Measurements from ENCODE around the gene CACNA2D3. TPM values are rescaled to one million over a fixed set of nuclear protein-coding genes. Genes with fewer than 3 reads are reported as not detected.
"Not testable (repeated sequence)": the region's sequence is repeated elsewhere in the genome, so short reads cannot be mapped to it uniquely, and the experiment has no call there.

CACNA2D3 gene
- total and polyA plus RNA-seq, 7 experiments from 2014 or later = 0.27 to 4.1 TPM; not detected in 5

DNA sequence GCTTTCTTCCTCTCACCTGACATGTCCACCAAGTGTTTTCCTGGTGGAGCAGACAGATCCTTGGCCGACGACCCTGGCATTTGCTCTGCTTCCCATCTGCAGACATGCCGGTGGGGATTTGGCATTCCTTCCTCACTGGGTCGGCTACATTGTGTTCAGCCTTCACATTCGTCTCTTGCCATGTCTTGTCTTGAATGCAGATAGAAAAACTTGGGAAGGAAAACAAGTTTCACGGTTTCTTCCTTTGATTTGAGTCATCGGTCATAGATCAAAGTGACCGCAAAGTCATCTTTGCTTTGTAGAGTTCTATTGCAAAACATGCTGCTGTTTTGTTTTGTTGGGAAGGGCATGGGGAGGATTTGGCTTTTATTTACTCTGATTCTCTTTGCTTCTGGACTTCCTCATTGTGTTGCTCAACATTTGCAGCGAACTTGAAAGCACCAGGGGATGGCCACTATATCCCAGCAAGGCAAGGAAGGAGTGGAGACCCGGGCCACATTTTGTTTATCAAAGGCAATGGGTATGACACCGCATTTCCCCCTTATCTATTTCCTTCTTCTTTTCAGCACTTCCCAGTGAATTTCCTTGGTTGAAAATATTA lies 321.3 kb downstream of the CACNA2D3 start:
- H3K9me3 Mint-ChIP-seq = peaks cover 0 to 5% (median 0%) of the 10 kb centered on the region in 11 donors
- ATAC-seq (no peak), DNase-seq (no peak)
- H3K27ac ChIP-seq (ENCODE audit: low read depth, low read length) = no peak overlapping the region
- no peak overlapping the region for H3K4me3 Mint-ChIP-seq
- H3K4me1 ChIP-seq (ENCODE audit: control insufficient read depth in 2 of 2, insufficient read depth in 2 of 2, low read length in 2 of 2) = no peaks in the 10 kb centered on the region
- no peaks in the 10 kb centered on the region for H3K9me3 ChIP-seq (ENCODE audit: control insufficient read depth in 2 of 3, low read length in 3 of 3)
- H3K4me1 Mint-ChIP-seq = no peaks in the 10 kb centered on the region
- no peak overlapping the region for H3K4me3 ChIP-seq (ENCODE audit: low read length)
- CTCF ChIA-PET = no interaction called here
- H3K36me3 Mint-ChIP-seq = no peaks in the 10 kb centered on the region
- no peak overlapping the region for H3K27ac Mint-ChIP-seq
- H3K27me3 ChIP-seq (ENCODE audit: control insufficient read depth in 2 of 2, insufficient read depth in 2 of 2, low read length in 2 of 2) = no peaks in the 10 kb centered on the region
- intact Hi-C loops (cut with micrococcal nuclease) = no loop called here
- no peaks in the 10 kb centered on the region for H3K36me3 ChIP-seq (ENCODE audit: control insufficient read depth in 2 of 3, insufficient read depth in 3 of 3, low read length in 3 of 3)
- POLR2A ChIA-PET = no interaction called here
- H3K27me3 Mint-ChIP-seq = peaks cover 0 to 8% (median 0%) of the 10 kb centered on the region in 5 donors

DNA sequence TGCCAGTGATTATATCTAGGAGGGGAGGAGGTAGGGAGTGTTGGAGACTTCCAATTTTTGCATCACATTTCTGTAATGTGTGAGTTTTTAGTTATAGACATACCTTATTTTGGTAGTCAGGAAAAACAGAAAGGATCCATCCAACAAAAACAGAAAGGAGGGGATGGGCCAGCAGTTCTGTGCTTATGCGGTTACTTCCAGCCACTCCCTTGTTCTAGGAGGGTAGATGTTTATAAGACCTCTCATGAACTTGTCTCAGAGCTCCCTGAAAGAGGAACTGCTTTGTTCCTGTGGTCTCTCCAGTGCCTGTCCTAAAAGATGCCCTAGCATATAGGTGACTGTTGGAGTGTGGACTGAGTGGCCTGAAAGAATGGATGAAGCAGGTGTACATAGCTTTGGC lies 323.3 kb downstream of the CACNA2D3 start:
- no peaks in the 10 kb centered on the region for H3K4me1 Mint-ChIP-seq
- H3K4me1 ChIP-seq (ENCODE audit: control insufficient read depth in 2 of 2, insufficient read depth in 2 of 2, low read length in 2 of 2) = no peaks in the 10 kb centered on the region
- H3K36me3 ChIP-seq (ENCODE audit: control insufficient read depth in 2 of 3, insufficient read depth in 3 of 3, low read length in 3 of 3) = no peaks in the 10 kb centered on the region
- H3K9me3 Mint-ChIP-seq = peaks cover 0 to 9% (median 0%) of the 10 kb centered on the region in 11 donors
- no peaks in the 10 kb centered on the region for H3K9me3 ChIP-seq (ENCODE audit: control insufficient read depth in 2 of 3, low read length in 3 of 3)
- H3K27ac ChIP-seq (ENCODE audit: low read depth, low read length) = no peak overlapping the region
- CTCF ChIA-PET = no interaction called here
- H3K27me3 Mint-ChIP-seq = peaks cover 0 to 8% (median 0%) of the 10 kb centered on the region in 5 donors
- no peaks in the 10 kb centered on the region for H3K27me3 ChIP-seq (ENCODE audit: control insufficient read depth in 2 of 2, insufficient read depth in 2 of 2, low read length in 2 of 2)
- no peak overlapping the region for H3K4me3 Mint-ChIP-seq
- no peaks in the 10 kb centered on the region for H3K36me3 Mint-ChIP-seq
- DNase-seq (no peak), ATAC-seq (no peak)
- POLR2A ChIA-PET = no interaction called here
- no peak overlapping the region for H3K27ac Mint-ChIP-seq
- intact Hi-C loops (cut with micrococcal nuclease) = no loop called here
- no peak overlapping the region for H3K4me3 ChIP-seq (ENCODE audit: low read length)

DNA sequence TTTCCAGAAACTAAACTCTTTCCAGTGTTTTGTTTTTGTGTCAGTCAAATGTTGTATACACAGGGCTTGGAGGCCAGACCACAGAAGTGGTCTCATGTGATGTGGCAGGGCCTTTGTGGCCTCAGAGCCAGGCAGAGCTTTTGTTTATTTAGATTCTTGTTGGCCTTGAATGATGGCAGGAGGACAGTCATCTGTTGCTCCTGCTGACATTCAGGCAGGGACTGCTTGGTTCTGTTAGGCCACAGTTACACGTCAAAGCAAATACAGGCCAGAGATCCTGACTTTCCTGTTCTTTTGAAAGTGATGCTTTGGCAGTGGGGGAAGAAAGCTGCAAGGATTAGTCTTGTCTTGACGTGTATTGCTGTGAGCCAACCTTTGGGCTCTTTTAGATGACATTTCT lies 325.1 kb downstream of the CACNA2D3 start:
- no peaks in the 10 kb centered on the region for H3K27me3 ChIP-seq (ENCODE audit: control insufficient read depth in 2 of 2, insufficient read depth in 2 of 2, low read length in 2 of 2)
- no peaks in the 10 kb centered on the region for H3K9me3 ChIP-seq (ENCODE audit: control insufficient read depth in 2 of 3, low read length in 3 of 3)
- no peaks in the 10 kb centered on the region for H3K36me3 ChIP-seq (ENCODE audit: control insufficient read depth in 2 of 3, insufficient read depth in 3 of 3, low read length in 3 of 3)
- H3K4me3 Mint-ChIP-seq = no peak overlapping the region
- ChIA-PET CTCF (no interaction called here), POLR2A (no interaction called here)
- ATAC-seq = no peak
- H3K27ac Mint-ChIP-seq = no peak overlapping the region
- H3K27ac ChIP-seq (ENCODE audit: low read depth, low read length) = no peak overlapping the region
- intact Hi-C loops (cut with micrococcal nuclease) = no loop called here
- peaks cover 0 to 15% (median 3%) of the 10 kb centered on the region in 11 donors for H3K9me3 Mint-ChIP-seq
- H3K4me1 ChIP-seq (ENCODE audit: control insufficient read depth in 2 of 2, insufficient read depth in 2 of 2, low read length in 2 of 2) = no peaks in the 10 kb centered on the region
- H3K4me3 ChIP-seq (ENCODE audit: low read length) = no peak overlapping the region
- peaks cover 0 to 8% (median 0%) of the 10 kb centered on the region in 5 donors for H3K27me3 Mint-ChIP-seq
- H3K36me3 Mint-ChIP-seq = no peaks in the 10 kb centered on the region
- DNase-seq = no peak
- H3K4me1 Mint-ChIP-seq = no peaks in the 10 kb centered on the region

DNA sequence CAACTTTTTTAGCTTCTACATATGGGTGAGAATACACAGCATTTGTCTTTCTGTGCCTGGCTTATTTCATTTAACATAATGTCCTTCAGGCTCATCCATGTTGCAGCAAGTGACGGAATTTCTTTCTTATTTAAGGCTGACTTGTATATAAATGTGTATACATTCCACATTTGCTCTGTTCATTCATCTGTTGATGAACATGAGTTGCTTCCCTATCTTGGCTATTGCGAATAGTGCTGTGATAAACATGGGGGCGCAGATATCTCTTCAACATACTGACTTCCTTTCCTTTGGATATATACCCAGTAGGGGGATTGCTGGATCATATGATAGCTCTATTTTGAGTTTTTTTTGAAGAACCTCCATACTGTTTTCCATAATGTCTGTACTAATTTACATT lies 332.5 kb downstream of the CACNA2D3 start:
- H3K36me3 ChIP-seq (ENCODE audit: control insufficient read depth in 2 of 3, insufficient read depth in 3 of 3, low read length in 3 of 3) = no peaks in the 10 kb centered on the region
- H3K36me3 Mint-ChIP-seq = peaks cover 0 to 9% (median 0%) of the 10 kb centered on the region in 5 donors
- no peak for DNase-seq
- H3K27me3 ChIP-seq (ENCODE audit: control insufficient read depth in 2 of 2, insufficient read depth in 2 of 2, low read length in 2 of 2) = no peaks in the 10 kb centered on the region
- H3K4me3 ChIP-seq (ENCODE audit: low read length) = no peak overlapping the region
- ChIA-PET POLR2A (no interaction called here), CTCF (no interaction called here)
- H3K9me3 Mint-ChIP-seq = peaks cover 3 to 46% (median 10%) of the 10 kb centered on the region in 11 donors
- H3K9me3 ChIP-seq (ENCODE audit: control insufficient read depth in 2 of 3, low read length in 3 of 3) = peaks cover 0 to 5% (median 0%) of the 10 kb centered on the region in 3 experiments
- no peaks in the 10 kb centered on the region for H3K4me1 ChIP-seq (ENCODE audit: control insufficient read depth in 2 of 2, insufficient read depth in 2 of 2, low read length in 2 of 2)
- ATAC-seq = no peak
- H3K4me1 Mint-ChIP-seq = no peaks in the 10 kb centered on the region
- no peak overlapping the region for H3K27ac ChIP-seq (ENCODE audit: low read depth, low read length)
- no peaks in the 10 kb centered on the region for H3K27me3 Mint-ChIP-seq
- no peak overlapping the region for H3K4me3 Mint-ChIP-seq
- no peak overlapping the region for H3K27ac Mint-ChIP-seq
- intact Hi-C loops (cut with micrococcal nuclease) = no loop called here

DNA sequence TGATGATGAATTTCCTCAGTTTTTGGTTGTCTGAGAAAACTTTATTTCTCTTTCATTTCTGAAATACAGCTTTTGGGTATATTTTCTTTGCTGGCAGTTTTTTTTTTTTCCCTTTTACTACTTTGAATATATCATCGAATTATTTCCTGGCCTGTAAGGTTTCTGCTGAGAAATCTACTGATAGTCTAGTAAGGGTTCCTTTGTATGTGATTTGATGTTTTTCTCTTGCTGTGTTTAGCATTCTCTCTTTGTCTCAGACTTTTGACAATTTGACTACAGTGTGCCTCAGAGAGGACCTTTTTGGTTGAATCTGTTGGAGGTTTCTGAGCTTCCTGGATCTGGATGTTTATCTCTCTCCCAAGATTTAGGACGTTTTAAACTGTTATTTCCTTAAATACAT lies 336.0 kb downstream of the CACNA2D3 start:
- Mint-ChIP-seq H3K4me3 (no peak overlapping the region), H3K36me3 (peaks cover 0 to 9% (median 0%) of the 10 kb centered on the region in 5 donors), H3K27me3 (no peaks in the 10 kb centered on the region), H3K4me1 (no peaks in the 10 kb centered on the region), H3K27ac (no peak overlapping the region), H3K9me3 (peaks cover 6 to 39% (median 12%) of the 10 kb centered on the region in 11 donors)
- Histone ChIP-seq H3K36me3 (ENCODE audit: control insufficient read depth in 2 of 3, insufficient read depth in 3 of 3, low read length in 3 of 3) (no peaks in the 10 kb centered on the region), H3K9me3 (ENCODE audit: control insufficient read depth in 2 of 3, low read length in 3 of 3) (peaks cover 0 to 5% (median 0%) of the 10 kb centered on the region in 3 experiments), H3K4me3 (ENCODE audit: low read length) (no peak overlapping the region), H3K27me3 (ENCODE audit: control insufficient read depth in 2 of 2, insufficient read depth in 2 of 2, low read length in 2 of 2) (no peaks in the 10 kb centered on the region), H3K27ac (ENCODE audit: low read depth, low read length) (no peak overlapping the region), H3K4me1 (ENCODE audit: control insufficient read depth in 2 of 2, insufficient read depth in 2 of 2, low read length in 2 of 2) (no peaks in the 10 kb centered on the region)
- intact Hi-C loops (cut with micrococcal nuclease) = no loop called here
- DNase-seq (no peak), ATAC-seq (no peak)
- ChIA-PET POLR2A (no interaction called here), CTCF (no interaction called here)

DNA sequence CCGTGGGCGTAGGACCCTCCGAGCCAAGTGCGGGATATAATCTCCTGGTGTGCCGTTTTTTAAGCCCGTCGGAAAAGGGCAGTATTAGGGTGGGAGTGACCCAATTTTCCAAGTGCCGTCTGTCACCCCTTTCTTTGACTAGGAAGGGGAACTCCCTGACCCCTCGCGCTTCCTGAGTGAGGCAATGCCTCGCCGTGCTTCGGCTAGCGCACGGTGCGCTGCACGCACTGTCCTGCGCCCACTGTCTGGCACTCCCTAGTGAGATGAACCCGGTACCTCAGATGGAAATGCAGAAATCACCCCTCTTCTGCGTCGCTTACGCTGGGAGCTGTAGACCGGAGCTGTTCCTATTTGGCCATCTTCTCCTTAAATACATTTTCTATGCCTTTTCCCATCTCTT lies 342.2 kb downstream of the CACNA2D3 start:
- CTCF ChIA-PET; intact Hi-C loops (cut with micrococcal nuclease); H3K4me3 ChIP-seq (ENCODE audit: low read length); H3K27ac ChIP-seq (ENCODE audit: low read depth, low read length); H3K36me3 Mint-ChIP-seq; H3K27me3 ChIP-seq (ENCODE audit: control insufficient read depth in 2 of 2, insufficient read depth in 2 of 2, low read length in 2 of 2); H3K4me1 ChIP-seq (ENCODE audit: control insufficient read depth in 2 of 2, insufficient read depth in 2 of 2, low read length in 2 of 2); H3K36me3 ChIP-seq (ENCODE audit: control insufficient read depth in 2 of 3, insufficient read depth in 3 of 3, low read length in 3 of 3); DNase-seq; H3K9me3 ChIP-seq (ENCODE audit: control insufficient read depth in 2 of 3, low read length in 3 of 3); POLR2A ChIA-PET; H3K4me1 Mint-ChIP-seq; H3K4me3 Mint-ChIP-seq; ATAC-seq; H3K27ac Mint-ChIP-seq: not testable (repeated sequence)
- H3K9me3 Mint-ChIP-seq = peaks cover 10 to 35% (median 21%) of the 10 kb centered on the region in 11 donors
- peaks cover 0 to 17% (median 0%) of the 10 kb centered on the region in 5 donors for H3K27me3 Mint-ChIP-seq

DNA sequence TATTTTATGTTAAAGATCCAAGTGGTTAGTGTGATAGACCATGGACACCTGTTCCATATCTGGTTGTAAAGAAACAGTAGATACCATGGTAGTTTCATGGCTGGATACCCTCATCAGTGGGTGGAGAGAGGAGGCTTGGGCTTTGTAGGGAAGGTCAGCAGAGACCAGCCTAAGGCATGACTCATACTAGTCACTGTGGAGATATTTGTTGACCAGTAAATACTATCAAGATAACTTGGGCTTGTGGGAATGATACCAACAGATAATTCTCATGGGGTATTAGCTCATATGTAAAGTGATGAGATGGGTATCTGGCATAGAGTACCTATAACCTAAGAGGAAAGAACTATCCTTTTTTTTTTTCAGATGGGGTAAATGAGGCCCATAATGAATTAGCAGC lies 354.5 kb downstream of the CACNA2D3 start:
- Histone ChIP-seq H3K4me1 (ENCODE audit: control insufficient read depth in 2 of 2, insufficient read depth in 2 of 2, low read length in 2 of 2) (no peaks in the 10 kb centered on the region), H3K36me3 (ENCODE audit: control insufficient read depth in 2 of 3, insufficient read depth in 3 of 3, low read length in 3 of 3) (no peaks in the 10 kb centered on the region), H3K27me3 (ENCODE audit: control insufficient read depth in 2 of 2, insufficient read depth in 2 of 2, low read length in 2 of 2) (no peaks in the 10 kb centered on the region), H3K27ac (ENCODE audit: low read depth, low read length) (no peak overlapping the region), H3K4me3 (ENCODE audit: low read length) (no peak overlapping the region), H3K9me3 (ENCODE audit: control insufficient read depth in 2 of 3, low read length in 3 of 3) (no peaks in the 10 kb centered on the region)
- no peaks in the 10 kb centered on the region for H3K27me3 Mint-ChIP-seq
- ChIA-PET POLR2A (interaction anchor here (0.6 kb wide), 1 partner anchor 455 kb away, joined by 3 read pairs; no protein-coding TSS in a partner anchor), CTCF (no interaction called here)
- H3K9me3 Mint-ChIP-seq = peaks cover 7 to 47% (median 12%) of the 10 kb centered on the region in 11 donors
- DNase-seq (no peak), ATAC-seq (no peak)
- no peak overlapping the region for H3K4me3 Mint-ChIP-seq
- H3K27ac Mint-ChIP-seq = no peak overlapping the region
- H3K36me3 Mint-ChIP-seq = peaks cover 0 to 4% (median 0%) of the 10 kb centered on the region in 5 donors
- H3K4me1 Mint-ChIP-seq = no peaks in the 10 kb centered on the region
- intact Hi-C loops (cut with micrococcal nuclease) = no loop called here
